HG02759 (cell line): Measurements from ENCODE around the gene FAM107B.

ENCODE experiments used
- ATAC-seq: cut with Tn5 transposase; IDR thresholded peaks from one replicate; pipeline ENCODE4 v1.9.1; 2021; ENCODE audit warnings: mild to moderate bottlenecking, moderate library complexity; ENCODE audit not compliant: unreplicated experiment

FAM107B gene

DNA sequence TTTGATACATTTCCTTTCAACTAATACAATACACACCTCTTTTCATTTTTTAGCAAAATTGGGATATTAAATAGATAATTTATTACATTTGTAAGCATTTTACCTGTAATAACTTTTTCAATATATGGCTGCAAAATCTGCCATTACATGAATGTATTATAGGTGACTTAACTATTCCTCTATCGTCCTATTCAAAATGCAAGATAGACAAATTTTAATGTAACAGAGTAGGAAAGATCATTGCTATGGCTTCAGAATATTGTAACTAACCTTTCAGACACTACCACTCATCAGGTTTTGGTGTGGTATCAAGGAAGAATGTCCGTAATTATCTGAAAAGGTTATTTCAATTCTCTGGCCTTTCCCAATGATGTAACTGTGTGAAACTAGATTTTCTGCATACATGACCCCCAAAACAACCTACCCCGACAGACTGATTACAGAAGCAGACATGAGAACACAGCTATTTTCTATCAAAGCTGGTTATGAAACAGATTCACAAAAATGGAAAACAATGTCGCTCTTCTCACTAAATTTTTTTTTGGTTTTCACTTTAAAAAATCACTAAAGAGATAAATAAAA lies 211.2 kb downstream of the FAM107B start:
- ATAC-seq = no peak

DNA sequence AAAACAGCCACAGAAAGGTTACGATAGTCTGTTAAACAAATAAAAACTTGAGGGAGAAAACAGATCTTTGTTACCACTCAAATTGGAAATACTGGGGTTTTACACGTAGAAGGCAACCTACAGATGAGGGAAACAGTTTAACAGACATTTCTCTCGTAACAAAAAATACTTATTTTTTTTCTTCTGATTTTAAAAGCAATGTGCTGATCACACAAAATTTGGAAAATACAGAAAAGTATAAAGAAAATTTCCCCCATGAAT lies 211.7 kb downstream of the FAM107B start:
- no peak for ATAC-seq

DNA sequence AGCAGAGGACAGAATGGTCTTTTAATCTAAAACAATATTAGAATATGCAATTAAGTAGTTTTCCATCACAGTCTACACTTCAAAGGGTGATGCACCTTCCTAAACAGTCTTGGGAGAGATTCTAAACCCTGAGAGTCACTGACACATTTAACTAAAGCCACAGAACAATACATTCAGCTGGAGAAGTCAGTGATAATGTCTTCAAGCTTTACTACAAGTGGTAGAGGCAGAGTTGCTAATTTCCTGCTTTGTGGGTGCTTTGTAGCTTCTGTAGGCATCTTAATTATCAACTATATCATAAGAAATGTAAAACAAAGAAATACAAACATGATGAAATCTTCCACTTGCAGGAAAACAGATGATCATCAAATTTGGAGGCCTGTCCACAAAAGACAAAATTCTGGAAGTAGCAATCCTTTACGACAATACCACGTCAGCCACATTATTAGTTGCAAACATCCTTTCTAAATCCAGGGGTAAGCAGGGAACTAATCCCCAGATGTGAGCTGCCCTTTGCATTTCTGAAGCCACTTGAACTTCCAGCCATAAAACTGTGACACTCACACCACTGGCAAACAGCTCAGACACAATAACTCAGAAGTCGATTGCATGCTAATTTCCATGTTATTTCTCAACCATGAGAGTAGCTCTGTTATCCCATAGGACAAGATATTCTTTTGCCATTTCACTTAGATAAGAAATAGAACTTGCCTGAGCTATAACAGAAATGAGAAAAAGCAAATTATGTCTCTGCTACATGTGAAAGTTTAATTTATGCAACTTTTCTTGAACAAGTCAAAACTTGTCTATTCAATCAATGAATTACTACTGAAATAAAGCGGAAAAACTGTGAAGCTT lies 212.2 kb downstream of the FAM107B start:
- ATAC-seq = no peak

DNA sequence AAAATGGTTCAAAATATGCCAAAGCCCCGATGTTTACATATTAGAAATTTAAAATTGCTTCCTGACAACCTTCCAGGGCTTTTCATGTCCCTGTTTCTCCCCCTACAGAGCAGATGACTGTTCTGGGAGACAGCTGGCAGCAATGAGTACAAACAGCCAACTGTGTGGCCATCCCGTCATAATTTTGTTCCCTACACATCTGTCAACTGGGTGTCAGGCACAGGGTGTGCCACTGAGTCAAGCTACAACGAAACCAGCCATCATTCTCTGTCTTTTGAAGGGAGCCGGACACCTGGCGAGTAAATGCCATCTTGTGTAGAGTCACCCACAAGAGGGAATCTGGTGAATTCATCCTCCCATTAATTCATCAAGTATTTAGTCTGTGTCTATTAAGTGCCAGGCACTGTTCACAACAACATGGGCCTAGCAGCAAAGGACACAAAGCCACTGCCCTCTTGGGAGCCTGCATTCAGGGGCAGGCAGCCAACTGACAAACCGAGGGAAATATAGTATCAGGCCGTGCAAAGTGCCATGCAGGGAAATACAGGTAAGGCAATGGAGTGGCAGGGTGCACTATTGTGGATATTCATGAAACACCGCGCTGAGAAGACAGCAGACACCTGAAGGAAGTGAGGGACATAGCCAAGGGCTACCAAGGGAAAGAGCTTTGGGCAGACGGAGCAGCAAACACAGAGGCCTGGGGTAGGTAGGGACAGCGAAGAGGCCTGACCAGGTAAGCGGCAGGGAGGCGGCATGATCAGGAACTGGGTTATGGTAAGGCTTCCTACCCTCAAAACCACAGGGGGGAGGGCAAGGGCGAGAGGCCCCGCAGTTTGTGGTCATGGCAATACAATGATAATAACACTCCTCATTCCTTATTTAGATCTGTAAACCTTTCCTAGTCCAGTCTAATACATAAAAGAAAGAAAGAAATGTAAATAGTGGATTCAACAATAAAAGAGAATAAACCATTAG lies 213.6 kb downstream of the FAM107B start:
- ATAC-seq = no peak

DNA sequence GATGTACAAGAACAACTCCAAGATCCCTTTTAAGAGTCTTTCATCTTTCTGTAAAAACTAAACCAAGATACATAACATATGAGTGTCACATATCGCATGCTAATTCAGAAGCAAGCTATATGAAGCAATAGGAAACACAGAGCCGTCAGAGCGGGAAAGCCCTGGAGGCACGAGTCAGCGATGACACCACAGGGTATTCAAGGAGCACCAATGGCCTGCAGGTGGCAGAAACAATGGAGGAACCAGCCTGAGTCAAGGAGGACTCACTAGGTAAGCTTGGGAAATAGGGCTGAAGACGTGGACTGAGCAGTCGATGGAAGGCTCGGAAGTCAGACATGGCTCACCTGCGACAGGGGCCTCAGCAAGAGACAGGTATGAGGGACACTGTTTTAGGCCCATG lies 214.4 kb downstream of the FAM107B start:
- peak; percentile 36 for ATAC-seq

DNA sequence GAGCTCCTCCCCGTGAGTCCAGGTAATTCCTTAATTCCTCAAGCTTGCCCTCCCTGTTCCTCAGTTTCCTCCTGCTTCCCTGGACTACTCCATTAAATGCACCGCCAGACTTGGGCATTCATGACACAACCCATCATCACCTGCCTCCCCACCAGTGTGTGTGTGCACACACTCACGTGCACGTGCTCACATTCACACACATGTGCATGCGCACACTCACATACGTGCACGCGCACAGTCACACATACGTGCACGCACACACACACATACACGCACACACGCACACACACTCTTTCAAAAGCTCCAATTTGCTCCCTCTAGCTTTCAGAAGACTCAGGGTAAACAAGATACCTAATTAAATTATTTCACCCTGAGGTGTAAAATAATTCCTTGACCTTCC lies 216.7 kb downstream of the FAM107B start:
- no peak for ATAC-seq

DNA sequence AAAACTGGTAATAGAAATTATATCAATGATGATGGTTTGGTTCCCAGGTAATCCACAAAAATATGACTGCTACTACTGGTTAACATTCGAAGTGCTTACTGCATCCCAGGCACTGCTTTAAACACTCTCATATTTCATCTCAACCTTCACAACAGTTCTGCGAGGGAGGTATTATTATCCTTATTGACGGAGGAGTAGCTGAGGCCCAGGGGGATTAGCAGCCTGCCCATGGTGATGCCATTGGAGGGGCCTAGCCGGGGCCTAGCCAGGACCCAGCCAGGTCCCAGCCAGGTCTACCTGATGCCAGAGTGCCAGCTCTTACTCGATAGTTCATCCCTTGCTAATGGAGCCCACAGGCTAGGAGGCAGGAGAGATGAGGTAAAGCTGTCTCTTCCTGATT lies 217.1 kb downstream of the FAM107B start:
- ATAC-seq = no peak

DNA sequence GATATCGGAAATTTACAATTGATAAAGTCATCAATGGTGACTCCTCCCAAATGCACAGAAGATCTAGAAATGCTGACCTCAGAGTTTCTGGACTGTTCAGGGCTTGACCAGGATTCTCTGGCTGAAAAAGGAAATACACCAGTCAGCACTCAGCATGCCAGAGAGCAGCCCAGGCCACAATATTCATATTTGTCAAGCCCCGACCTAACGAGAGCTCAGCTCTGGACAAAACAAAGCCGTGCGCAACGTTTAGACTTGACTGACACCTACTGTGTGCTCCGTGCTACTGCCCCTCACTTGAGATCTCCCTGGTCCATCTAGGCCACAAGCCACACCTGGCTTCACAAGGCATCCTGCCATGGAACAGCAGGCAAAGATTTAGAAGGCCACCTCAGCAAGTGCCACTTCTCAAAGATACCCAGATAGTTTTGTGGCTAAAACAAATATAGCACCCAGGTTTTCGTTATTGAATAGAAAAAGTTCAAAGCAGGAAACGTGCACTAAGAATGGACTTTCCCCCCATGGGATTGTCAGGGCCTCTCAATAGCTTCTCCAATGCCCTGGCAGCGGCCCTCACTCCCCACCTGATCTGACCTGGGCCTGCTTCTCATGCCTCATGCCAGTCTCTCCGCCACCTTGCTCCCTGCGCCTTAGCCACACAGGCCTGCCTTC lies 218.3 kb downstream of the FAM107B start:
- ATAC-seq = peak; percentile 66

DNA sequence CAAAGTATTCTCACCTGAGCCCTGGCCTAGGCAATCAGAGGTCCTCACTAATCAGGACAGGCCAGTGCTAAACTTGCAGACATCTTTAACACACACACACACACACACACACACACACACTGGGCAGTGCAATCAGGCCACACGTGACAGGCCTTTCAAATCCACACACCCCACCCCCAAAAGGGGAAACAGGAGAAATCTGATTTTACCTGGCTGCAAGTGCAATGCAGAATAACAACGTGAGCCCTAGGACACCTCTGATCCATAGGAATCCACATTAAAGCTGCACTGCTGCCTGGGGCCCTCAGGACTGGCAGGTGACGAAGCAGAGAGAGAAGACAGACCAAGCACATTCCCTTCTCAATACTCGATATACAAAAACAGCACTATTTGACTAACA lies 218.9 kb downstream of the FAM107B start:
- ATAC-seq = no peak

DNA sequence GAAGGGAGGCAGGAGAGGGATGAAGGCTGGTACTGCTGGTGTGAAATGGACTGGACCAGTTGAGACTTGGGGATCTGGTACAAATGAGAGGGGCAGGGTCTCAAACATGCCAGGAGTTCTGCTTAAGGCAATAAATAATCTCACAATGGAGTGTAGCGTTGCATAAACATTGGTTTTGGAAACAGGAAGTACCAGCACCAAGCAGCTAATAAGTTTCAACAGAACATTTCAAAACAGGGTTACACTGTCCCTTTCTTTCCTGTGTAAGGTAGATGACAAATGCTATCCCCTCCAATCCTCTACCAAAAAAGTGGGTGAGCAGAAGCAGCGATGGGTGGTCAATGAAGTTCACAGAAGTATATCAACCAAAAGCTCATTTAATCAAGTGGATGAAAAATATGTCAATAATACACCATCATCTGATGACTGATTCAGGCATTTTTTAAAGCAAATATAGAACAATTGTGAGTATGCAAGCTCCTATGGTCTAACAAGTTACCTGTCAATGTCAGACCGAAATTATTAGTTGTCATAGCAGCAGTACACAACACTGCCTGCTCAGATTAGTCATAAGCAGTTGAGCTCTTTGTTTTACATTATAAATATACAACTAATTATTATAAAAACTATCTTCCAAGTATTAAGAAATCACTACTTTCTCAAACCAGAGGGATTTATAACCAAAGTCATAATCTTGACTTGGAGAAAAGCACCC lies 220.0 kb downstream of the FAM107B start:
- ATAC-seq = no peak

DNA sequence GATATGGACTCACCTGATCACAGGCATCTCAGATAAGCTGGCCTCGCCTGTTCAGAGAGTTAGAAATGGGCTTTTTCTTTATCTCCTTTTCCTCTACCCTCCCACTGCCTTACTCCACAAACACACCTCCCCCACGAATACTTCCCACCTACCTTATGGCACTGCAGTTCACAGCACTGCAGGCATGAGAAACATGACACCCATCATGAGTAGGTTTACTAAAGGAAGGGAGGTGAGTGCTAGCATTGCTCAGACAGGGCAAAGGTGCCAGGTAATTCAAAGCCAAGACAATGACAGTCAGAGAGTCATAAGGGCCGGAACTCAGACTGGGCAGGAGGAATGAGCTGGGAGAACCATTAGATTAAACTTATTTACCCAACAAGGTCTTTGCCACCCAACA lies 220.6 kb downstream of the FAM107B start:
- no peak for ATAC-seq

DNA sequence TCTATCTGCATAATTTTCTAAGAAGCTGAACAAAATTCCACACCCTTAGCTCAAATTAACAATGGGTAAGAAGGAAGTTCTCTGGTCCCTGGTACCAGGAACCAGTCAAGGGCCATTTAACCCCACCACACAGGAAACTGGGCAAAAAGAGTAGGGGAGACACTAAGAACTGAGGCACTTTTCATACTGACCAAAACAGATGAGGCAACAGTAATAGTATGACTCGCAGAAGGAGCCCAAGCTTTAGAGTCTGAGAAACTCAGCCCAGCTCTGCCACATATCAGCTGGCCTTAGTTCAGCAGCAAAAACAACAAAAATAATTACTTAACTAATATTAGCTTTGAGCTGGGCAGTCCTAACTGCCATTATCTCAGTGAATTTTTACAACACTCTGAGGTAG lies 221.2 kb downstream of the FAM107B start:
- no peak for ATAC-seq

DNA sequence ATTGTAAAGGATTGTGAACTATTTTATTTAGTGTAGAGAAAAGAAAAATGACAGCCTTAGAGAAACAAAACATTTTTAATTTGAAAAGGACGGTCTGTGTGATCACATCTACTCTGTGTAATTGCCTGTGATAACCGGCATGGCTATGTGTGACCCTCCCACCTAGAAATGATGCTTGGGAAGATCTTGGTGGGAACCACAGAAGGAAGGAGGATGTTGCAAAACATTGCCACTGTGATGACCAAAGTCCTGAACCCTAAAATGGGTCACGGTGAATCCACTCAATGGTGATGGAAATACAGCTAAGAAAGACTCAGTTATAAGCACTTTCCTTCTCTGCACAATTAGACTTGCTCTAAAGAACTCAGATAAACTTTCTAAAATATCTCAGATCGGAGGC lies 222.7 kb downstream of the FAM107B start:
- ATAC-seq = no peak

DNA sequence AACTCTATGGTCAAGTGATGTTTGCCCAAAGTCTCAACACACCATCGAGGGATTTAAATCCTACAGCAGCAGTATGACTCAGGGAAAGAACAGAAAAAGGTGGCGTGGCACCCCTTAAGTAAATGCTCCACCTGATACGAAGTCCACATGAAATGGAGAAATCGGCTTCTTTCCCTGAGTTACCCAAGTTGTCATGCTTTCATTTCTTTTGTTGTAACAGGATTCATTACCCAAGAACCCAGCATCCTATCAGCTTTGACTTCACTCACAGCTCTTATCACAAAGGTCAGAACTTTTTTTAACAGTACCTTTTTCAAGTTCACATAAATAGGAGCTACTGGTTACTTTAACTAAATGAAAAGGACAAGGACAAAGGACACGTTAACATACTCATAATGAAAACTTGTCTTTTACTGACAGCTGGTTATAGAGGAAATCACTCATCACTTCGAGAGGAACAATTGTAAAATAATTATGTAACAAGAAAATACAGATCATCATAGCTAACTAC lies 224.2 kb downstream of the FAM107B start:
- ATAC-seq = no peak

DNA sequence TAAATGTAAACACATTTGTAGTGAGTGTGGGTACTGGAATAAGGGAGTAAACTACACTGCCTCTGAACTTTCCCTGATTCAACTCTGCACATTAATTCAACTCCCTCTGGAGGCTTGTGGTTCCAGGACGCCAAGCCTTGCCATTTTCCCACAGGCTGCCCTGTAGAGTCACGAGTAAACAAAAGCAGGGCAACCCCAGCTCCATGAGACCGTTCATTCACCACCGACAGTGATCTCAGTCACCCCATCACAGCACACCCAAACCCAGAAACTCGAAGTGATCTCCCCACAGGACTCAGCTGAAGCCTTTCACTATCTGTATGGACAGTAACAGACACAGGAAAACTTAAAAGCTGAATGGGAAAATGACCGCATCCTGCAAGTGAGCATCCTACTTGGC lies 225.2 kb downstream of the FAM107B start:
- ATAC-seq = no peak

DNA sequence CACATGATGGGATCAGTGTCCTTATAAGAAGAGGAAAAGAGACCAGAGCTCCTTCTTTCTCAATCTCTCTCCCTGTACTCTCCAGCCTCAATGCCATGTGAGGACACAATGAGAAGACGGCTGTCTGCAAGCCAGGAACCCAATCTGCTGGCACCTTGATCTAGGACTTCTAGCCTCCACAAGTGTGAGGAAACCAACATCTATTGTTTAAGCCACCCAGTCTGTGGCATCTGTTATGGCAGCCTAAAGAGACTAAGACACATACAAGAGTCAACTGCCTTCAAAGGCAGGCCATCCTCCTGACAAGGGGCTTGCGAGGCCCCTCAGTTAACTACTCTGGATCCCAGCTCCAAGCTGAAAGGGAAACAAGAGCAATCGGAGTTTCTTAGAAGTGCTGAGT lies 225.7 kb downstream of the FAM107B start:
- no peak for ATAC-seq

DNA sequence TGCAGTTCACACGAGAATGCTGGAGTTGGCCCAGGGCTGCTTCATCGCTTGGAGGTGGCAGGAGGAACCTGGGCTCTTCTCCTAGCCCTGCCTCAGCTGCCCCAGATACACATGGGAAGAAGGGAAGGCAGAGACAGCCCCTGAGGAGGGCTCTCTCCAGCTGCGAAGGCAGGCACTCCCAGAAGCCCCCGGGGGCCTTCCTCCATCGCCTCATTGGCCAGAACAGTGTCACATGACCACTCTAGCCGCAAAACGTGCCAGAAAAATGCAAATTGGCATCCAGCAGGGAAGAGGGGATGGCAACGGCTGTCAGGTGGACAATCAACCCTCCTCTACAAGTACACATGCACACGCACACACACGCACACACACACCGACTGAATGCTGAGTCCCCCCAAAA lies 226.2 kb downstream of the FAM107B start:
- no peak for ATAC-seq

DNA sequence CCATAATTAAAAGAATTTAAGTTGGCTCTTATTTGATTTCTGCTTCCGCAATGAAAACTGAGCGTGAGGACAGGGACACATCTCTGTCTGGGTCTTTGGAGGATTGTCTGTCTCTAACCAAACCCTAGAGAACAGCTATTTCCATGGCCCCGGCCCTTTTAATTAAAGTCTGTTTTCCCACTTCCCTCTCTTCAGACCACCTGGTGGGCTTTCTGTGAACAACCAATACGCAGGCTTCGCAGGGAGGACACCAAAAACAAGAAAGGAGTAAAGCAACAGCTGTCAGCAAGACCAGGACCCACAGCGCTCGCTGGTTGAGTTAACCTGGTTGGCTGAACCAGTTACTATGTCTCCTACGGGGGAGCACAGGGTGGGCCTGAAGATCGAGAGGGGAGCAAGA lies 226.9 kb downstream of the FAM107B start:
- no peak for ATAC-seq

DNA sequence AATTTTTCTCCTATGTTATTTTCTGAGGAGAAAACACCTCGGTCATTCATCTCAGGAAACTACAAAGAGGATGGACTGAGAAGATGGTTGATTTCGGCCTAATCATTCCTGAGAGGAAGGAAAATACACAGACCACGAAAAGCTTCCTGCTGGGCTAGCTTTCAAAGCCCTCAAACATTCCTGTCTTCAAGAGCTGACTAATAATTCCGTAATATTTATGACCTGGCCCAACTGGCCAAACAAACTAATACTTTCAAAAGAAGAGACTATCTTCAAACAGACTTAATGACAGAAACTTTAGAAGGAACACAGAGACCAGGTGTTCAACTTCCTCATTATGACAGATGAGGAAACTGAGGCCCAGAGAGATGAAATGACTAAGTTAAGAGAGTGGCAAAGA lies 228.9 kb downstream of the FAM107B start:
- no peak for ATAC-seq

DNA sequence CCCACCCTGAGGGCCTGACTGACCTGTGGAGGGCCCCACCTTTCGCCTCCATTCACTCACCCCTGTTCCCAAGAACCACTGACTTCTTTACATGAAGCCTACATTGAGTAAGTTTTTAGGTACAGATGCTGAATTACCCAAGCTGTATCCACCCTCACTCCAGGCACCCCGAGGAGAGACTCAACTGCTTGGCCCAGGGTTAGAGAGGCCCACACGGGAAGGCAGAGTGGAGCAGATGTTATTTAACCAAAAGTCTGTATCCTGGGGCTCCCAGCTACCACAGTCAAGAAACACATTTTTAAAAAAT lies 230.8 kb downstream of the FAM107B start:
- no peak for ATAC-seq
